Stimulated activated naive CD4-positive, alpha-beta T cell treated with Interleukin-2 at 50 U/mL for 16 hours (primary cell): ENCODE data around the gene WDR18.

Source experiments
- DNase-seq: peaks from one replicate; lab custom pipeline; 2025; lab: John Stamatoyannopoulos, UW

The WDR18 gene

DNA sequence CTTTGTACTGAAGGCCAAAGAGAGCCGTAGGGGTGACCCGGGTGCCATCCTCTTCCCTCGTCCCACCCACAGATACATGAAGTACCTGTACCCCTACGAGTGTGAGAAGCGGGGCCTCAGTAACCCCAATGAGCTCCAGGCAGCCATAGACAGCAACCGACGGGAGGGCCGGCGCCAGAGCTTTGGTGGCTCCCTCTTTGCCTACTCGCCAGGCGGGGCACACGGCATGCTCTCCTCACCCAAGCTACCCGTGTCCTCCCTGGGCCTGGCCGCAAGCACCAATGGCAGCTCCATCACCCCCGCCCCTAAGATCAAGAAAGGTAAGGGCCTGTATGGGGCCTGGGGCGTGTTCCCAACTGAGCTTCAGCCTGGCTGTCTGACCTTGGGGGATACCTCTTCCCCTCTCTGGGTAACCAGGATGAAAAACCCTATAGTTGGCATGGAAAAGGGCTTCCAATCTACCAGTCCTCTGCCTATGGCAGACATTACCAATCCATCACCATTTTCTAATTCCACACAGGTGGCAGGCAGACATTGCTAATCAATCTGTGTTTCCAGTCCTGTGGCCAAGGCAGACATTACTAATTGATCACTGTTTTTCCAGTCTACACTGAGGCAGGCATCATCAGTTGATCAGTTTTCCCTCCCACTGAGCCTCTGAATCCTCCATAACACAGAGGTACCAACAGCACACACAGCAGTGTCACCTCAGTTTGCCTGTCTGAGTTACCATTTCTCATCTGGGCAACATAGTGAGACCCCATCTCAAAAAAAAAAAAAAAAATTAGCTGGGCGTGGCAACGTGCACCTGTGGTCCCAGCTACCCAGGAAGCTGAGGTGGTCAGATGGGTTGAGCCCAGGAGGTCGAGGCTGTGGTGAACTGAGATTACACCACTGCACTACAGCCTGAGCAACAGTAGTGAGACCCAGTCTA is 19.1 kb upstream of the WDR18 start:
- no peak for DNase-seq

GRCh38 chr19:966485-967088 is 17.6 kb upstream of the WDR18 start:
- DNase-seq, result no peak

- DNase-seq, result no peak
Measured at GRCh38 chr19:970695-971094, 13.4 kb upstream of the WDR18 start.

GRCh38 chr19:971795-972194 is 12.3 kb upstream of the WDR18 start:
- no peak for DNase-seq

- no peak for DNase-seq
Measured at GRCh38 chr19:972281-972680, 11.9 kb upstream of the WDR18 start.

DNA sequence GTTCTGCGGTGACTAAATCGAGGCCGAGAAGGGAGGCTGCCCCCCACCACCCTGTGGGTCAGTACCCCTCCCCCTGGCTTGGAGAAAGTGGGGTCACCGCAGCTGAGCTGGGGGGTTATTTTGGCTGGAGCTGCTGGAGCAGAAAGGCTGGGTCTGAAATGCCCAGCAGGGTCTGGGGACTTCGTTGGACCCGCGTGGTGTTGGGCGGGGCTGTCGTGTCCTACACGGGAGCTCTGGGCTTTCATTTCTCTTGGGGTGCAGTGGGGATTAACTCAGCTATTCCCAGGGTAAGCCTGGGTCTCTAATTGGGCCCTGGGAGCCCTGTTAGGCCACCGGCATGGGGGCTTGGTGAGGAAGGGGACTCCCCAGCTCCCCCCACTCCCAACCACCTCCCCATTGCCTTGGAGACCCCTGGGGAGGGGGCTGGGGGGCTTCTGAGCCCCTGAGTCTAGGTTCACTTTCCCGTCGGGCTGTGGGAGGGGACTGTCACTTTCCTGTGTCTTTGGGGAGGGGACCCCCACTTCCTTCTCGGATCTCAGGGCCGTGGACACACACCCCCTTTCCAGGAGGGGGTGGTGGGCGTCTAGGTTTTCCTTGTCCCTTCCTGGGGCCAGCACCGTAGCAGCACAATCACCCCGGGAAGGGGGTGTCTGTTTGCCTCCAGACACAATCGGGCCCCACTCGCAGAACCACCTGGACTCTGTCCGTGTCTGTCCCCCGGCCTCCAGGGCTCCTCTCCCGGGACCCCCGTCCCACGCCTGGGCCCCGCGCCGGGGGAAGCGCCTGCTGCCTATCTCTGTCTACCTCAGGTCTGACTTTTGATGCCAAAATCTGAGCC is 10.2 kb upstream of the WDR18 start:
- no peak for DNase-seq

GRCh38 chr19:974564-975257 is 9.4 kb upstream of the WDR18 start:
- no peak for DNase-seq

- DNase-seq, result no peak
Measured at GRCh38 chr19:976476-976875, 7.7 kb upstream of the WDR18 start.

DNA sequence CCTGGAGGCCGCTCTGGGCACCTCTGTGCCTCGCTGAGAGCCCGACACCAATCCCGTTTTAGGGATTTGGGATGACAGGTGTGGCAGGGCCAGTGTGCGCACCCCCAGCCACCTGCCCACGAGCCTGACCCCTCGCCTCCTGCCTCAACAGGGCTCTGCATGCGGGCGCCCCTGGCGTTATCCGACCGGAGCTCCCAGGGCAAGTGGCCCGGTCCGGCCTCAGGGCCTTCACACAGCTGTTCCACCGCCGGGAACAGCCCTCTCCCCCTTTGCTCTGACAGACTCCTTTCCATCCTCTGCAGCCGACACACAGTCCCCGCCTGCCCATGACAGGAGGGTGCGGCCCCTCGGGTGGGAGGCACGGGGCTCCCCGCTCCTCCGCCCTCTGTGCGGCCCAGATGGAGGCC is 7.1 kb upstream of the WDR18 start:
- no peak for DNase-seq

- no peak for DNase-seq
Measured at GRCh38 chr19:979318-979741, 4.8 kb upstream of the WDR18 start.

DNA sequence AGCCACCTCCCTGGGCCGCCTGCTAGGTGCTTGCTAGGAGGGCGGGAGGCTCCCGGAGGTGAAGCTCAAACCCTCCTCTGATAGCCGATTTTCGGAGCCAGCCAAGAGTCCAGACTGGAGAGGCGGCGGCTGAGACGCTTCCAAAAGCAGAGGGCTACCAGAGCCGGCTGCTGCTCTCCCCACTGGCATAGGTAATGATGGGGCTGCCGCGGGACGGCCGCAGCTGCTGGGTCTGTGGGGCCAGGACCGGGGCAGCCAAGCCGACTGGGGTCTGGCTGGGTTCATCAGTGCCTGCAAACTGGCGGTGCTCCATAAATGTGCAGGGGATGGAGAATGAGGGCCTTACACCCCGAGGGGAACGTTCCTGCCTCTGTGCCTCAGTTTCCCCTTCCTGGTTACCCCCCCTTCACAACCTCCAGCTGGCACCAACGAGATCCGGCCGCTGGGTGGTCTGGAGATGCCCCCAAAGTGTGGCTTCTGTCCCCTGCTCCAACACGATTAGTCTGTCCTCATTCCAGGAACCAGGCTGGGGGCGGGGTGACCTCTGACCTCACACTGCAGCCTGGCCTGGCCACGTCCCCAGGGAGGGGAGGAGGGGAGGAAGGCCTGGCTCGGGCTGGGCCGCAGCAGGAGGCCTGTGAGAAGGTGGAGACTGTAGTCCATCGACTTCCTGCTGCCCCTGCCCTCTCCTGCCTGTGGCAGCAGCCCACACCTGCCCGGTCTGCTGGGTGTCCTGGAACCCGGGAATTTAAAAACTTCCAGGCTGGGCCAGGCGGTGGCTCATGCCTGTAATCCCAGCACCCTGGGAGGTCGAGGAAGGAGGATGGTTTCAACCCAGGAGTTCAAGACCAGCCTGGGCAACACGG is 3.8 kb upstream of the WDR18 start:
- no peak for DNase-seq

DNA sequence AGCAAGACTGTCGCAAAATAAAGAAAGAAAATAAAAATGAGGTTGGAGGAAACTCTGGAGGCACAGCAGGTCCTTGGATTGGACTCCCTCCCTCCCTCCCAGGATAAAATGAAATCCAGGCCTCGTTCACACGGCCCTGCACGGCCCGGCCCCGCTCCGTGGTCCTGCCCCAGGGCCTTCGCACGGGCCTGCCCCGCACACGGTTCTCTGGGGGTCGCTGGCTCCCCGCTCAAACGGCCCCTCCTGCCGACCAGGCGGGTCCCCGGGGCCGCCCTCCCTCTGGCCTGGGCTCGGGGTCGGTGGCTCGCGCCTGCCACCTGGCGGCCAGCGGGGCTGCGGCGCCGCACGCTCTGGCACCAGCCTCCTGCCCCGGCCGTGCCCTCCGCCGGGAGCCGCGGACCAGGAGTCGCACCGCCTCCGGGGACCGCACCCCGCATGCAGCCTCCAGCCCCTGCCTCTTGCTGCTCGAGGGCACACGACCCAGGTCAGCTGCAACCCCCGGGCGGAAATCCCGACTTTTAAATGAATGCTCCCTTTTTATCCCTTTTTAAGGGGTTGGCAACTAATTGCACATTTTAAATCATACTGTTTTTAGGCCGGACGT is 1.5 kb upstream of the WDR18 start:
- peak; percentile 61 for DNase-seq

GRCh38 chr19:986083-986482 is 1.9 kb downstream of the WDR18 start:
- DNase-seq, result no peak

GRCh38 chr19:988081-988480 is 3.9 kb downstream of the WDR18 start:
- no peak for DNase-seq

DNA sequence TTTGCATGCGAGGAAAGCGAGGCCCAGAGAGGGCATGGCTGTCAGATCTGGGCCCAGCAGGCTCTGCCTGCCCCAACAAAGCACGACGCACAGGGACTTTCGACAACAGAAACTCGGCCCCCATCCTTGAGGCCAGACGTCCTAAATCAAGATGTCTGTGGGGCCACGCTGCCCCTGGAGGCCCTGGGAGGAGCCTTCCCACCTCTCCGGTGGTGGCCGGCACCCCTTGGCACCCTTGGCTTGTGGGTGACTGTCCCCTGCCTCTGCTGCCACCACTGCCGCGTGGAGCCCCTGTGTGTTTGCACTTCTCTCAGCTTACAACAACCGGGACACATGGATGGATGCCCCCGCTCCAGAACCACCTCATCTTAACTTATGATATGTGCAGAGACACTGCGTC is 4.4 kb downstream of the WDR18 start:
- DNase-seq, result no peak

DNA sequence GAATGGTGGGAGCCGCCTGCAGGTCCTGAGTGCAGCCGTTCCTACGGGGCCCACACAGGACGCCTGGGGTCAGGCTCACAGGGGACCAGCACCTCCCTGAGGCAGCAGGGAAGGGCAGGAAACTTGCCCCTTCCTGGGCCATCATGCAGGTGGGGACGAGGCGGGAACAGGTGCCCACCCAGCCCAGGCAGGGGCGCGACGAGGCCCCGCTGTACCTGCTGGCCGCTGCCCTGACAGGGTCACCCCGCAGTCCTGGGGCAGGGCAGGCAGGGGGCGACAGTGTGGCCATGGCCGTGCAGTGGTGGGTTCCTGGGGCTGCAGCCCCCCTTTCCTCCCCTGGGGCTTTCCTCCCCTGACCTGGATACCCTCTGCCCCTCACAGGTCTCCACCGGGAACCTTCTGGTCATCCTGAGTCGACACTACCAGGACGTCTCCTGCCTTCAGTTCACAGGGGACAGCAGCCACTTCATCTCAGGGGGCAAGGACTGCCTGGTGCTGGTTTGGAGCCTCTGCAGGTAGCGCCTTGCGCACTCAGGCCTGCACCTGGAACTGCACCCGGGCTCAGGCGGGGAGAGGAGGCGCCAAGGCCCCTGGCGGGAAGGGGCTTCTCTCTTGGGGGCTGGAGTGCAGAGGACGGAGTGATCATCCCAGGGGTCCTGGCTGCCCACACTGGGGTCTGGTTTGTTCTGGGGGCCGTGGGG is 5.4 kb downstream of the WDR18 start:
- no peak for DNase-seq

DNA sequence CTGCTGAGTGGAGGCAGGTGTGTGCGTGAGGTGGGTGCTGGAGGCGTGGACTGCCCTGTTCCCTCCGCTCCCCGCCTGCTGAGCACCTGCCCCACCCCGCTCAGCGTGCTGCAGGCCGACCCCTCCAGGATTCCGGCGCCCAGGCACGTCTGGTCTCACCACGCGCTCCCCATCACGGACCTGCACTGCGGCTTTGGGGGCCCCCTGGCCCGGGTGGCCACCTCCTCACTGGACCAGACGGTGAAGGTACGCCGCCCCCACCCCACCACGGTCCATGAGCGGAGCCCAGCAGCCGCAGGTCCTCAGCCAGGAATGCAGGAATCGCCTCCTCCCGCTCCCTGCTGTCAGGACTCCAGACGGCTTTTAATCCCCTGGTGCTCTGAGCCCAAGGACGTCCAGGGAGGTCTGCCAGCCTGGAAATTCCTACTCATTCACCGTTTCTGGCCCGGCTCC is 6.0 kb downstream of the WDR18 start:
- DNase-seq, result no peak

DNA sequence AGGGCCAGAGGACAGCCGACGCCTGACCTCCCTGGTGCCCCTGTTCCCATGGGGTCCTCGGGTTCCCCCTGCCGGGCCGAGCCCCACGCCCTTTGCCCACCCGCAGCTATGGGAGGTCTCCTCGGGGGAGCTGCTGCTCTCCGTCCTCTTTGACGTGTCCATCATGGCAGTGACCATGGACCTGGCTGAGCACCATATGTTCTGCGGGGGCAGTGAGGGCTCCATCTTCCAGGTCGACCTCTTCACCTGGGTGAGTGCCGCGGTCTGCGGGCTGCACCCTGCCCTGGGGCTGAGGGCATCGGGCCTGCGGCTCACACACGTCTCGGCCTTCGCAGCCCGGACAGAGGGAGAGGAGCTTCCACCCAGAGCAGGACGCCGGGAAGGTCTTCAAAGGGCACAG is 6.6 kb downstream of the WDR18 start:
- no peak for DNase-seq

GRCh38 chr19:991174-991931 is 7.2 kb downstream of the WDR18 start:
- DNase-seq, result peak; percentile 53
